HG02970 (cell line): ENCODE data around the gene GABRR1.

Source experiments
- ATAC-seq: cut with Tn5 transposase; IDR thresholded peaks from one replicate; pipeline ENCODE4 v1.9.1; 2021; ENCODE audit warnings: mild to moderate bottlenecking, moderate library complexity, moderate number of reproducible peaks; ENCODE audit not compliant: unreplicated experiment, low FRiP score

The GABRR1 gene

GRCh38 chr6:89221129-89221528 is 4.0 kb upstream of the GABRR1 start:
- no peak for ATAC-seq

GRCh38 chr6:89216411-89216810 is 747 bp downstream of the GABRR1 start:
- ATAC-seq = no peak

GRCh38 chr6:89215391-89215790 is 1.8 kb downstream of the GABRR1 start:
- ATAC-seq = no peak

GRCh38 chr6:89214197-89214596 is 3.0 kb downstream of the GABRR1 start:
- no peak for ATAC-seq

- no peak for ATAC-seq
Measured at GRCh38 chr6:89212472-89212871, 4.7 kb downstream of the GABRR1 start.

- no peak for ATAC-seq
Measured at GRCh38 chr6:89209457-89209856, 7.7 kb downstream of the GABRR1 start.

- no peak for ATAC-seq
Measured at GRCh38 chr6:89208551-89208950, 8.6 kb downstream of the GABRR1 start.

GRCh38 chr6:89205819-89206218 is 11.3 kb downstream of the GABRR1 start:
- no peak for ATAC-seq

GRCh38 chr6:89204096-89204495 is 13.1 kb downstream of the GABRR1 start:
- no peak for ATAC-seq

GRCh38 chr6:89200706-89201215 is 16.4 kb downstream of the GABRR1 start:
- no peak for ATAC-seq

- no peak for ATAC-seq
Measured at GRCh38 chr6:89199579-89199978, 17.6 kb downstream of the GABRR1 start.

GRCh38 chr6:89198235-89198634 is 18.9 kb downstream of the GABRR1 start:
- no peak for ATAC-seq

GRCh38 chr6:89197141-89197540 is 20.0 kb downstream of the GABRR1 start:
- no peak for ATAC-seq

- no peak for ATAC-seq
Measured at GRCh38 chr6:89194559-89194958, 22.6 kb downstream of the GABRR1 start.

GRCh38 chr6:89190741-89191140 is 26.4 kb downstream of the GABRR1 start:
- ATAC-seq = no peak

- ATAC-seq = no peak
Measured at GRCh38 chr6:89187504-89187903, 29.7 kb downstream of the GABRR1 start.

- ATAC-seq = no peak
Measured at GRCh38 chr6:89186762-89187161, 30.4 kb downstream of the GABRR1 start.

GRCh38 chr6:89184344-89184743 is 32.8 kb downstream of the GABRR1 start:
- ATAC-seq = no peak

GRCh38 chr6:89183294-89183693 is 33.9 kb downstream of the GABRR1 start:
- no peak for ATAC-seq

GRCh38 chr6:89180971-89181370 is 36.2 kb downstream of the GABRR1 start:
- ATAC-seq = no peak

- ATAC-seq = no peak
Measured at GRCh38 chr6:89180112-89180511, 37.0 kb downstream of the GABRR1 start.

GRCh38 chr6:89173634-89174033 is 43.5 kb downstream of the GABRR1 start:
- ATAC-seq = no peak

- no peak for ATAC-seq
Measured at GRCh38 chr6:89172131-89172530, 45.0 kb downstream of the GABRR1 start.
